ENCODE measurements around the gene MAP7D3. TPM values are rescaled to one million over a fixed set of nuclear protein-coding genes. Genes with fewer than 3 reads are reported as not detected.

Gene MAP7D3
- total RNA-seq, 1 donor from 2014 or later = 10.3 TPM

GRCh38 chrX:136275553-136275952, 24.4 kb upstream of the MAP7D3 start:
- H3K36me3 Mint-ChIP-seq = no peaks in the 10 kb centered on the region
- H3K4me1 Mint-ChIP-seq (ENCODE audit: unreplicated experiment) = no peaks in the 10 kb centered on the region

GRCh38 chrX:136273986-136274385, 22.8 kb upstream of the MAP7D3 start:
- Mint-ChIP-seq H3K9me3 (no peaks in the 10 kb centered on the region), H3K27me3 (no peaks in the 10 kb centered on the region), H3K4me3 (no peak overlapping the region), H3K27ac (no peak overlapping the region), H3K4me1 (ENCODE audit: unreplicated experiment) (no peaks in the 10 kb centered on the region), H3K36me3 (no peaks in the 10 kb centered on the region)
- no peak for DNase-seq (ENCODE audit: extremely low spot score, unreplicated experiment)
- TF ChIP-seq CTCF (conservative IDR thresholded peaks at IDR 0.05) = no peak

More at GRCh38 chrX:136275553-136275952, 24.4 kb upstream of the MAP7D3 start:
- DNase-seq (ENCODE audit: extremely low spot score, unreplicated experiment) = no peak
- TF ChIP-seq CTCF (conservative IDR thresholded peaks at IDR 0.05) = no peak
- Mint-ChIP-seq H3K27me3 (no peaks in the 10 kb centered on the region), H3K27ac (no peak overlapping the region), H3K9me3 (no peaks in the 10 kb centered on the region), H3K4me3 (no peak overlapping the region)

- Mint-ChIP-seq H3K4me1 (ENCODE audit: unreplicated experiment) (no peaks in the 10 kb centered on the region), H3K27me3 (no peaks in the 10 kb centered on the region), H3K4me3 (no peak overlapping the region), H3K36me3 (no peaks in the 10 kb centered on the region), H3K9me3 (no peaks in the 10 kb centered on the region), H3K27ac (no peak overlapping the region)
- no peak for DNase-seq (ENCODE audit: extremely low spot score, unreplicated experiment)
- no peak for TF ChIP-seq CTCF (conservative IDR thresholded peaks at IDR 0.05)
Observed at GRCh38 chrX:136272325-136272724, 21.1 kb upstream of the MAP7D3 start.

DNA sequence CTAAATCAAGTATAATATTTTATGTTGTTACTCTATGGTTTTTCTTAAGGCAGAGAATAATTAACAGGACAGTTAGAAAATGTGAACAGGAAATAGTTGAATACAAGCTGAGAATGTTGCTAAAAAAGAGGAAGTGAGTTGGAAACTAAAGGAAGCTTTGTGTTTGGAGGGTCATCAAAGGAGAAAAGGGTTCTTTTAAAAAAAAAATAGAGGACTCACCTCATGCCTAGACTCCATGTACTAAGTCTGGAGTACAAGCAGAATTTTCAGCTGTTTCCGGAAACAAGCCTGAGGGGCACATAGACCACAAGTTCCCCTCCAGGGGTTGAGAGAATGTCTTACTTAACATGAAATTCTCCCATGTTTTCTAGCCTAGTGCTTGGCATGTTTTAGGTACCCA, 20.1 kb upstream of the MAP7D3 start:
- H3K4me1 Mint-ChIP-seq (ENCODE audit: unreplicated experiment) = no peaks in the 10 kb centered on the region
- no peak for TF ChIP-seq CTCF (conservative IDR thresholded peaks at IDR 0.05)
- H3K27ac Mint-ChIP-seq = no peak overlapping the region
- no peaks in the 10 kb centered on the region for H3K27me3 Mint-ChIP-seq
- no peaks in the 10 kb centered on the region for H3K9me3 Mint-ChIP-seq
- H3K4me3 Mint-ChIP-seq = no peak overlapping the region
- H3K36me3 Mint-ChIP-seq = no peaks in the 10 kb centered on the region
- no peak for DNase-seq (ENCODE audit: extremely low spot score, unreplicated experiment)

DNA sequence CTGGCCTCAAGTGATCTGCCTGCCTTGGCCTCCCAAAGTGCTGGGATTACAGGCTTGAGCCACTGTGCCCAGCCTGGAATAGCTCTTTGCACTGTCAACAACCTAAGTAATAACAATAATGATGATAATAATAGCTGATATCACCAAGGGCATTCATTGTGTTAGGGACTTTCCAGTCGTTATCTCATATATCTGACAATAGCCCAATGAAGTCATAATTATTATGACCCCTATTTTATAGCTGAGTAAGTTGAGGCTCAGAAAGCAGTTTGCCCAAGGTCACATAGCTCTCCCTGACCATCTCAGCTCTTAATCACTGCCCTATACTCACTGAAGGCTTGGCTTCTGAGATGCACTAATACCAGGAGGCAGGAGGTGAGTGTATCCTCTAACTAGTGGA, 18.7 kb upstream of the MAP7D3 start:
- DNase-seq (ENCODE audit: extremely low spot score, unreplicated experiment) = no peak
- H3K9me3 Mint-ChIP-seq = no peaks in the 10 kb centered on the region
- H3K27me3 Mint-ChIP-seq = no peaks in the 10 kb centered on the region
- no peaks in the 10 kb centered on the region for H3K4me1 Mint-ChIP-seq (ENCODE audit: unreplicated experiment)
- no peak overlapping the region for H3K4me3 Mint-ChIP-seq
- no peak overlapping the region for H3K27ac Mint-ChIP-seq
- TF ChIP-seq CTCF (conservative IDR thresholded peaks at IDR 0.05) = no peak
- H3K36me3 Mint-ChIP-seq = no peaks in the 10 kb centered on the region
